Spinal cord (tissue), 10 donors: ENCODE data around the gene SLC1A4. TPM values are rescaled to one million over a fixed set of nuclear protein-coding genes. Genes with fewer than 3 reads are reported as not detected.

ENCODE experiments used
- DNase-seq, 6 donors: peaks; one replicate each; pipeline versions ENCODE4 v3.0.0 to v3.0.0-alpha.2; 2013 to 2015; ENCODE audit warnings: low spot score in 6 of 6, low read depth in 4 of 6
- H3K27ac ChIP-seq: one replicate; pipeline ENCODE4 v1.5.1; 2013; ENCODE audit warnings: low read depth, low read length, control low read depth
- H3K27me3 ChIP-seq: one replicate; pipeline ENCODE4 v1.6.1; 2013; ENCODE audit warnings: low read length; ENCODE audit not compliant: control insufficient read depth, insufficient read depth
- H3K36me3 ChIP-seq: one replicate; pipeline ENCODE4 v1.6.1; 2013; ENCODE audit warnings: low read length; ENCODE audit not compliant: control insufficient read depth, insufficient read depth
- H3K4me1 ChIP-seq: one replicate; pipeline ENCODE4 v1.6.1; 2013; ENCODE audit warnings: low read length; ENCODE audit not compliant: control insufficient read depth, insufficient read depth
- H3K4me3 ChIP-seq: one replicate; pipeline ENCODE4 v1.5.1; 2013; ENCODE audit warnings: low read depth, low read length, control low read depth
- H3K9me3 ChIP-seq: one replicate; pipeline ENCODE4 v1.6.1; 2013; ENCODE audit warnings: low read length; ENCODE audit not compliant: control insufficient read depth, insufficient read depth
- WGBS: methylation state at CpG from one replicate; pipeline ENCODE4 v1.1.5; 2013; ENCODE audit warnings: missing lambda C conversion rate; ENCODE audit not compliant: insufficient coverage; 5-methylcytosine and 5-hydroxymethylcytosine counted together
- polyA plus RNA-seq, 2 donors: library from polyadenylated mRNA; unstranded; fragments of 120-200 nt; gene quantifications; one replicate each; pipeline ENCODE4 v1.2.1, GENCODE V29; 2013; ENCODE audit not compliant: insufficient read length in 2 of 2
- total RNA-seq, 2 donors: library from RNA; depleted of rRNA in 1 of 2; stranded (reverse); fragments of 120-200 nt in 1 of 2; fragments of >200 nt in 1 of 2; gene quantifications; one replicate each; pipeline versions ENCODE4 v1.2.3 to v1.2.4, GENCODE V29; 2013 to 2014
- donor health status: healthy.

Gene SLC1A4
- total and polyA plus RNA-seq, 4 donors = 35.3 to 92.7 (median 65.4) TPM

DNA sequence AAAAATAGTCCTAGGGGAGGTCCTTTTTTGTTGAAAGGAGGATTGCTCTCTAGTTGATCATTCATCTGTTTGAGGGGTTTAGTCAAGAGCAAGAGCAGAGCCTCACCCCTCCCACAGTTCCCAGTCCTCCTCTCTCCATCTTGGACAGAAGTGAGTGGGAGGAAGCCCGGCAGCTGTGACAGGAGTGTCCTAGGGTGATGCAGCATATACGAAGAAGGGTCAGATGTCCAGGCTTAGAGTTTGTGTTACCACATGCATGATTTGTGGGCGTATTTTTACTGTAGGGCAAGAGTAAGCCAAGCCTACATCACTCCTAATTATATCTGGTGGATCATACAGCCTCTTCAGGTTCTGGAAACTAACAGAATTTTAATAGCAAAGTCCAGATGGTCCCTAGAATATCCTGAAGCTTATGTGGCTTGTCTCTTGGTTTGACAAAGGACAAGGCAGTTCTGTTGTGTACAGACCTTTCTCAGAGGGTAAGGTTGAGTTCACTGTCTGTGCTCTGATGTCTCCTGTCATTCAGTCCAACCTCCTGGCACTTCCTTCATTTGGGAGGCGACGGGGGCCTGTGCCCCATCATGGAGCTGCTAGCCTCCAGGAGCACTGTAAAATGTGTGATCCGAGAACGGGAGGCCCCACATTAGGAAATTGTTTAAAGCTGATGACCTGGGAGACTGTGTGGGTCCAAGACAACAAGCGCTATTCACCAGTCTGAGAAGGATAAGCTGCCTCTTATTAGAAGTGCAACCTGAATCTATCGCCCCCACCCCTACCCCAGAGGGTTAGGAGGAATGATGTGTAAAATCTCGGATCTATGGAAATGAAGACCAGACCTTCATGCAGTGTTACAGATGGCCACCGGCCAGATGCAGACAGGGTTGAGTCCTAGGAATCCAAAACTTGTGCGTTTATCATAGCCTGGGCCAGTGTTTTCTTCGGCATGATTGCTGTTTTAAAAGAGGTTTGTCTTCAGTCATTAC, 73.9 kb downstream of the SLC1A4 start:
- H3K27me3 ChIP-seq = no peaks in the 10 kb centered on the region
- no peak overlapping the region for H3K4me3 ChIP-seq
- peaks cover 5% of the 10 kb centered on the region for H3K36me3 ChIP-seq
- H3K27ac ChIP-seq = no peak overlapping the region
- H3K9me3 ChIP-seq = no peaks in the 10 kb centered on the region
- H3K4me1 ChIP-seq = peaks cover 26% of the 10 kb centered on the region
- 53% methylated on average over 4 of the region's 13 CpGs for WGBS
- DNase-seq = no peak

DNA sequence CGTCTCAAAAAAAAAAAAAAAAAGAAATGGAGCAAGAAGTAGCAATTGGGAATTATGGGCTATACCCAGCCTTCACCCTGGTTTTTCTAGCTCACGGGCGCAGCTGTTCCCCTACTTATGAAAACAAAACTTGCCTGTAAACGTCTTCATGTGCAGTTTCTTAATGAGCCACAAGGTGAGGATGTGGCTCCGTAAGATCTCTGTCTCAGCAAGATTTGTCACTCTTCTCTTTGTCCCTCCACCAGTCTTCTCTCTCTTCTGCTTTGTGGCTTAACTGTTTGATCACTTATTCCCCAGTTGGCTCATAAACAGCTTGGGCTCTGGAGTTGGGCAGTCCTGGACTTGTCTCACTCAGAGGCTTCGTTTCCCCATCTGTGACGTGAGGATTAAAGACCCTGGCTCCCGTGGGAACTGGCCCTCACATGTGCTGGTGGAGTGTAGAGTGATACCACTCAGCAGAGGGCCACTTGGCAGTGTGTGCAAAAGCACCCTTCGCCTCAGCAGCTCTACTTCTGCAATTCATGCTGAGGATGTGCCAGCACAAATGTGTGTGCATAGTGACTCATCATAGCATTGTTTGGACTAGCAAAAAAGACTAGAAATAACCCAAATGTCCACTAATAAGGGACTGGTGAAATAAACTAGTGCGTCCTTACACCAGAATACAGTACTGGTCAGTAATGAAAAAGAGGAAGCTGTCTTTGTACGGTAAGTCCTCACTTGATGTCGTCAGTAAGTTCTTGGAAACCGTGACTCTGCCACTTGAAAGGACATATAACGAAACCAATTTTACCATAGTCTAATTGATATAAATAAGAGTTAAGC, 75.7 kb downstream of the SLC1A4 start:
- H3K36me3 ChIP-seq = peaks cover 12% of the 10 kb centered on the region
- 19% methylated on average over 7 of the region's 14 CpGs for WGBS
- no peak overlapping the region for H3K4me3 ChIP-seq
- DNase-seq = peak in 2 of 6 donors; percentile 63 to 66
- no peaks in the 10 kb centered on the region for H3K27me3 ChIP-seq
- H3K27ac ChIP-seq = peak overlapping the region; percentile 70
- no peaks in the 10 kb centered on the region for H3K9me3 ChIP-seq
- peaks cover 33% of the 10 kb centered on the region for H3K4me1 ChIP-seq

DNA sequence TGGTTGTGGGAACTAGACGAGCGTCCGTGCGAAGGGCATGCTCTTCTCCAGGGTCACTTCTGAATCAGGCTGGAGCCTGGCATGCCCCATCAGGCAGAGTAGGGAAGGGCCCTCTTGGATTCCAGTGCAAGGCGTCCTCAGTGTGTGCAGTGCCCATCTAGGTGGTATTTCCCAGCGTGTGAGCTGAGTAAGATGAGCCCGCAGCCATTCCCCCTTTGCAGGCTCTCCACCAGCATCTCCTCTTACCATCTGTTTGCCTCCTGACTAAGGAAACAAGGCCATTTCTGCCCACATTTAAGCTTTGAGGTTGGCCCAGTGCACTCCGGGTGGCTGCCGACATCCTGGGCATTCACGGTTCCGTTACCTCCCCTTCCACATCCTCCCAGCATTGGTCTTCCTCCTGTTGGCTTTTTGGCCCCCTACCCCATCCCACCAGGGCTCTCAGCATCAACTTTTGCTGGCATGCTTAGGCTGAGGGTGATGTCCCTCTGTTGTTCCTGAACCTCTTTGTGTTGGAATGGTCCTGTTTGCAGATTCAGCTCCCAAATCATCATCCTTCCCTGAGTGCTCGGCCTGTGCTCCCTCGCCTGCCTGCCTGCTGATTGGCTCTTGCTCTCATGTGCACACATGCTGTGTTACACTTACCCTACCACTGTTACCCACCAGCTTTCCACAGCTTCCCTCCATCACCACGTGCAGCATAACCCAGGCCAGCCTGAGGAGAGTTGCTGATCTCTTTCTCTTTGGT, 78.8 kb downstream of the SLC1A4 start:
- no peaks in the 10 kb centered on the region for H3K27me3 ChIP-seq
- peaks cover 36% of the 10 kb centered on the region for H3K4me1 ChIP-seq
- 93% methylated on average over 9 of the region's 14 CpGs for WGBS
- no peak for DNase-seq
- no peaks in the 10 kb centered on the region for H3K9me3 ChIP-seq
- peaks cover 38% of the 10 kb centered on the region for H3K36me3 ChIP-seq
- no peak overlapping the region for H3K4me3 ChIP-seq
- no peak overlapping the region for H3K27ac ChIP-seq

GRCh38 chr2:65069439-65069824, 80.2 kb downstream of the SLC1A4 start:
- DNase-seq = no peak
- H3K9me3 ChIP-seq = no peaks in the 10 kb centered on the region
- no peak overlapping the region for H3K4me3 ChIP-seq
- 84% methylated on average over 5 of the region's 6 CpGs for WGBS
- no peaks in the 10 kb centered on the region for H3K27me3 ChIP-seq
- H3K27ac ChIP-seq = no peak overlapping the region
- H3K36me3 ChIP-seq = peaks cover 39% of the 10 kb centered on the region
- peaks cover 34% of the 10 kb centered on the region for H3K4me1 ChIP-seq

DNA sequence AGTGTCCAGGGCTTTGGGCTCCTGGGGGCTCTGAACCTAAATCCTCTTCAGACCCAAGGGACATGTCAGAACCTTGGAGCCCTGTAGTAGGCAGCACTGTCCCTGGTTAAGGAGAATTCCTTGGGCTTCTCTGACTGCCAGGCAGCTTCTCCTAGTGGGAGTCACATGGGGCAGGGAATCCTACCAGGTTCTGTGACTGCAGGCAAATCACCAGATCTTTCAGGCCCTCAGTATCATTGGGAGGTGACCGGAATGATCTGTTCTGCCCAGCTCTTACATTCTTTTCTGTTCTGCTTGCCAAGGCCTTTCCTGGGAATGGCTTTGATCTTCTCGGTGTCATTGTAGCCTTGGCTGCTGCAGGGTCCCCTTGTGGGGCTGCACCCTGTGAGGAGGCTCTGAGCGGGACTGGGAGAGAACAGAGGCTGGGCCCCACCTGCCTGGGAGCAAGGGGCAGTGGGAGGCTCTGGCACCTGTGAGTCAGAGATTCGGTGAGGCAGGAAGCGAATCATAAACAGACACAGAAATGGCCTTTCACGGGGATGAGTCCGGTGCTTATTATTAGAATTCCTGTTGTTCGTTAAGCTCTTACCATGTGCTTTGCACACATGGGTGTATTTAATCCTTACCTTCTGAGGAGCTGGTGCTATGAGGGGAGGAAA, 81.1 kb downstream of the SLC1A4 start:
- H3K27me3 ChIP-seq = no peaks in the 10 kb centered on the region
- H3K4me3 ChIP-seq = no peak overlapping the region
- peak overlapping the region; percentile 19 for H3K27ac ChIP-seq
- DNase-seq = no peak
- no peaks in the 10 kb centered on the region for H3K9me3 ChIP-seq
- peaks cover 44% of the 10 kb centered on the region for H3K36me3 ChIP-seq
- WGBS = 67% methylated on average over 4 of the region's 8 CpGs
- peaks cover 29% of the 10 kb centered on the region for H3K4me1 ChIP-seq

GRCh38 chr2:65070856-65071255, 81.7 kb downstream of the SLC1A4 start:
- no peak overlapping the region for H3K4me3 ChIP-seq
- whole genome bisulfite sequencing = 86% methylated on average over 6 of the region's 6 CpGs
- H3K4me1 ChIP-seq = peaks cover 31% of the 10 kb centered on the region
- no peak for DNase-seq
- no peaks in the 10 kb centered on the region for H3K9me3 ChIP-seq
- no peaks in the 10 kb centered on the region for H3K27me3 ChIP-seq
- H3K36me3 ChIP-seq = peaks cover 44% of the 10 kb centered on the region
- peak overlapping the region; percentile 15 for H3K27ac ChIP-seq

DNA sequence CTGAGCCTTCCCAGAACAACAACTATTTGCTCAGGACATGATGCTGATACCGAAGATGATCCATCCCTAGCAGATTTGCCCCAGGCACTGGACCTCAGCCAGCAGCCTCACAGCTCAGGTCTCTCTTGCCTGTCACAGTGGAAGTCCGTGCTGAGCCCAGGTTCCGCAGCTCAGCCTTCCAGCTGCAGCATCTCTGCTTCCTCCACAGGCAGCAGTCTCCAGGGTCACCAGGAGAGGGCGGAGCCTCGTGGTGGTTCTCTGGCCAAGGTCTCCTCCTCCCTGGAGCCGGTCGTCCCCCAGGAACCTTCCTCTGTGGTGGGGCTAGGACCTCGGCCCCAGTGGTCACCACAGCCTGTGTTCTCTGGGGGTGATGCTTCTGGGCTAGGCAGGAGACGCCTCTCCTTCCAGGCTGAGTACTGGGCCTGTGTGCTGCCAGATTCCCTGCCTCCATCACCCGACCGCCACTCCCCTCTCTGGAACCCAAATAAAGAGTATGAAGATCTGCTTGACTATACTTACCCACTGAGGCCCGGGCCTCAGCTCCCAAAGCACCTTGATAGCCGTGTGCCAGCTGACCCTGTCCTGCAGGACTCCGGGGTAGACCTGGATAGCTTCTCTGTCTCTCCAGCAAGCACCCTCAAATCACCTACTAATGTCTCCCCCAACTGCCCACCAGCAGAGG, 82.4 kb downstream of the SLC1A4 start:
- DNase-seq = no peak
- no peak overlapping the region for H3K27ac ChIP-seq
- H3K4me3 ChIP-seq = no peak overlapping the region
- peaks cover 52% of the 10 kb centered on the region for H3K36me3 ChIP-seq
- H3K4me1 ChIP-seq = peaks cover 34% of the 10 kb centered on the region
- H3K9me3 ChIP-seq = no peaks in the 10 kb centered on the region
- H3K27me3 ChIP-seq = no peaks in the 10 kb centered on the region
- 88% methylated on average over 12 of the region's 14 CpGs for WGBS

GRCh38 chr2:65072181-65072970, 83.2 kb downstream of the SLC1A4 start:
- peaks cover 56% of the 10 kb centered on the region for H3K36me3 ChIP-seq
- H3K4me3 ChIP-seq = no peak overlapping the region
- DNase-seq = no peak
- no peaks in the 10 kb centered on the region for H3K9me3 ChIP-seq
- WGBS = 95% methylated on average over 20 of the region's 20 CpGs
- H3K27me3 ChIP-seq = no peaks in the 10 kb centered on the region
- H3K4me1 ChIP-seq = peaks cover 34% of the 10 kb centered on the region
- no peak overlapping the region for H3K27ac ChIP-seq
